ENCODE measurements around the gene NT5M. TPM values are rescaled to one million over a fixed set of nuclear protein-coding genes. Genes with fewer than 3 reads are reported as not detected.
A peak's percentile ranks its signal among the peaks of the same experiment; 100 is the strongest.

The NT5M gene
- total and polyA plus RNA-seq, 4 experiments from 2014 or later, result 0.37 to 2.9 (median 2.0) TPM

- CTCF ChIA-PET (ENCODE audit: partially characterized antibody), result interaction anchor here (1.0 to 6.4 kb wide), 6 partner anchors 13 to 316 kb away, joined by 3 to 49 read pairs (median 4); no protein-coding TSS in a partner anchor
- intact Hi-C loops (cut with micrococcal nuclease), result no loop called here
- Histone ChIP-seq H3K36me3 (ENCODE audit: insufficient read depth, low read length) (no peaks in the 10 kb centered on the region), H3K4me1 (ENCODE audit: insufficient read depth, low read length) (peaks cover 3% of the 10 kb centered on the region), H3K27me3 (ENCODE audit: insufficient read depth, low read length) (no peaks in the 10 kb centered on the region), H3K27ac (ENCODE audit: low read depth, low read length) (no peak overlapping the region), H3K9me3 (ENCODE audit: control insufficient read depth in 1 of 2, low read length in 2 of 2) (no peaks in the 10 kb centered on the region), H3K4me3 (ENCODE audit: low read length in 2 of 2) (no peak overlapping the region)
- H3K4me3 Mint-ChIP-seq, result no peak overlapping the region
- H3K27me3 Mint-ChIP-seq, result no peaks in the 10 kb centered on the region
- H3K4me1 Mint-ChIP-seq, result peaks cover 4 to 7% (median 6%) of the 10 kb centered on the region in 4 donors
- no peak overlapping the region for H3K27ac Mint-ChIP-seq
- H3K9me3 Mint-ChIP-seq, result no peaks in the 10 kb centered on the region
- H3K36me3 Mint-ChIP-seq, result peaks cover 0 to 2% of the 10 kb centered on the region in 2 donors
- POLR2A ChIA-PET (ENCODE audit: partially characterized antibody), result no interaction called here
- no peak for DNase-seq
Measured at GRCh38 chr17:17314501-17315071, 11.4 kb downstream of the NT5M start.

GRCh38 chr17:17315142-17315821 lies 12.1 kb downstream of the NT5M start:
- Histone ChIP-seq H3K4me3 (ENCODE audit: low read length in 2 of 2) (no peak overlapping the region), H3K4me1 (ENCODE audit: insufficient read depth, low read length) (peaks cover 3% of the 10 kb centered on the region), H3K27me3 (ENCODE audit: insufficient read depth, low read length) (no peaks in the 10 kb centered on the region), H3K9me3 (ENCODE audit: control insufficient read depth in 1 of 2, low read length in 2 of 2) (no peaks in the 10 kb centered on the region), H3K36me3 (ENCODE audit: insufficient read depth, low read length) (no peaks in the 10 kb centered on the region), H3K27ac (ENCODE audit: low read depth, low read length) (no peak overlapping the region)
- Mint-ChIP-seq H3K36me3 (peaks cover 0 to 2% of the 10 kb centered on the region in 2 donors), H3K27ac (peak overlapping the region in 2 of 7 donors; percentile 47 to 62), H3K4me1 (peaks cover 4 to 7% (median 6%) of the 10 kb centered on the region in 4 donors), H3K4me3 (no peak overlapping the region), H3K9me3 (no peaks in the 10 kb centered on the region), H3K27me3 (no peaks in the 10 kb centered on the region)
- intact Hi-C loops (cut with micrococcal nuclease), result no loop called here
- ChIA-PET CTCF (ENCODE audit: partially characterized antibody) (interaction anchor here (0.6 to 6.4 kb wide), 5 partner anchors 14 to 316 kb away, joined by 3 to 49 read pairs (median 4); no protein-coding TSS in a partner anchor), POLR2A (ENCODE audit: partially characterized antibody) (no interaction called here)
- DNase-seq, result no peak

GRCh38 chr17:17320188-17320910 lies 17.2 kb downstream of the NT5M start:
- Mint-ChIP-seq H3K4me3 (no peak overlapping the region), H3K36me3 (peaks cover 0 to 4% of the 10 kb centered on the region in 2 donors), H3K9me3 (no peaks in the 10 kb centered on the region), H3K4me1 (no peaks in the 10 kb centered on the region), H3K27me3 (no peaks in the 10 kb centered on the region), H3K27ac (no peak overlapping the region)
- H3K27me3 ChIP-seq (ENCODE audit: insufficient read depth, low read length), result no peaks in the 10 kb centered on the region
- no peaks in the 10 kb centered on the region for H3K4me1 ChIP-seq (ENCODE audit: insufficient read depth, low read length)
- ChIA-PET POLR2A (ENCODE audit: partially characterized antibody) (no interaction called here), CTCF (ENCODE audit: partially characterized antibody) (interaction anchor here (0.9 kb wide), 1 partner anchor 330 kb away, joined by 3 read pairs; no protein-coding TSS in a partner anchor)
- no peak overlapping the region for H3K4me3 ChIP-seq (ENCODE audit: low read length in 2 of 2)
- H3K36me3 ChIP-seq (ENCODE audit: insufficient read depth, low read length), result no peaks in the 10 kb centered on the region
- DNase-seq, result no peak
- H3K27ac ChIP-seq (ENCODE audit: low read depth, low read length), result no peak overlapping the region
- intact Hi-C loops (cut with micrococcal nuclease), result no loop called here
- no peaks in the 10 kb centered on the region for H3K9me3 ChIP-seq (ENCODE audit: control insufficient read depth in 1 of 2, low read length in 2 of 2)

GRCh38 chr17:17320911-17321220 lies 17.7 kb downstream of the NT5M start:
- H3K9me3 Mint-ChIP-seq, result no peaks in the 10 kb centered on the region
- no peaks in the 10 kb centered on the region for H3K9me3 ChIP-seq (ENCODE audit: control insufficient read depth in 1 of 2, low read length in 2 of 2)
- no peaks in the 10 kb centered on the region for H3K4me1 ChIP-seq (ENCODE audit: insufficient read depth, low read length)
- intact Hi-C loops (cut with micrococcal nuclease), result no loop called here
- no peak overlapping the region for H3K27ac Mint-ChIP-seq
- H3K4me3 ChIP-seq (ENCODE audit: low read length in 2 of 2), result no peak overlapping the region
- H3K36me3 Mint-ChIP-seq, result peaks cover 0 to 4% of the 10 kb centered on the region in 2 donors
- H3K27me3 ChIP-seq (ENCODE audit: insufficient read depth, low read length), result no peaks in the 10 kb centered on the region
- no peaks in the 10 kb centered on the region for H3K36me3 ChIP-seq (ENCODE audit: insufficient read depth, low read length)
- no peak for DNase-seq
- no peaks in the 10 kb centered on the region for H3K27me3 Mint-ChIP-seq
- CTCF ChIA-PET (ENCODE audit: partially characterized antibody), result no interaction called here
- H3K4me3 Mint-ChIP-seq, result no peak overlapping the region
- no peaks in the 10 kb centered on the region for H3K4me1 Mint-ChIP-seq
- POLR2A ChIA-PET (ENCODE audit: partially characterized antibody), result no interaction called here
- no peak overlapping the region for H3K27ac ChIP-seq (ENCODE audit: low read depth, low read length)

- Mint-ChIP-seq H3K4me3 (no peak overlapping the region), H3K4me1 (no peaks in the 10 kb centered on the region), H3K27me3 (no peaks in the 10 kb centered on the region), H3K27ac (no peak overlapping the region), H3K9me3 (no peaks in the 10 kb centered on the region), H3K36me3 (peaks cover 0 to 4% of the 10 kb centered on the region in 2 donors)
- no peak for DNase-seq
- H3K36me3 ChIP-seq (ENCODE audit: insufficient read depth, low read length), result no peaks in the 10 kb centered on the region
- H3K27ac ChIP-seq (ENCODE audit: low read depth, low read length), result no peak overlapping the region
- H3K4me3 ChIP-seq (ENCODE audit: low read length in 2 of 2), result no peak overlapping the region
- no peaks in the 10 kb centered on the region for H3K4me1 ChIP-seq (ENCODE audit: insufficient read depth, low read length)
- intact Hi-C loops (cut with micrococcal nuclease), result no loop called here
- POLR2A ChIA-PET (ENCODE audit: partially characterized antibody), result no interaction called here
- H3K27me3 ChIP-seq (ENCODE audit: insufficient read depth, low read length), result no peaks in the 10 kb centered on the region
- CTCF ChIA-PET (ENCODE audit: partially characterized antibody), result no interaction called here
- no peaks in the 10 kb centered on the region for H3K9me3 ChIP-seq (ENCODE audit: control insufficient read depth in 1 of 2, low read length in 2 of 2)
Measured at GRCh38 chr17:17321356-17322025, 18.3 kb downstream of the NT5M start.

- Mint-ChIP-seq H3K4me3 (no peak overlapping the region), H3K4me1 (no peaks in the 10 kb centered on the region), H3K36me3 (peaks cover 0 to 4% of the 10 kb centered on the region in 2 donors), H3K27me3 (no peaks in the 10 kb centered on the region), H3K27ac (no peak overlapping the region), H3K9me3 (no peaks in the 10 kb centered on the region)
- H3K4me3 ChIP-seq (ENCODE audit: low read length in 2 of 2), result no peak overlapping the region
- H3K27ac ChIP-seq (ENCODE audit: low read depth, low read length), result no peak overlapping the region
- intact Hi-C loops (cut with micrococcal nuclease), result no loop called here
- H3K9me3 ChIP-seq (ENCODE audit: control insufficient read depth in 1 of 2, low read length in 2 of 2), result no peaks in the 10 kb centered on the region
- no peaks in the 10 kb centered on the region for H3K36me3 ChIP-seq (ENCODE audit: insufficient read depth, low read length)
- no peaks in the 10 kb centered on the region for H3K27me3 ChIP-seq (ENCODE audit: insufficient read depth, low read length)
- POLR2A ChIA-PET (ENCODE audit: partially characterized antibody), result no interaction called here
- no peak for DNase-seq
- H3K4me1 ChIP-seq (ENCODE audit: insufficient read depth, low read length), result no peaks in the 10 kb centered on the region
- CTCF ChIA-PET (ENCODE audit: partially characterized antibody), result no interaction called here
Measured at GRCh38 chr17:17322516-17323510, 19.6 kb downstream of the NT5M start.
